ENCODE data around the gene FUZ.

The FUZ gene

DNA sequence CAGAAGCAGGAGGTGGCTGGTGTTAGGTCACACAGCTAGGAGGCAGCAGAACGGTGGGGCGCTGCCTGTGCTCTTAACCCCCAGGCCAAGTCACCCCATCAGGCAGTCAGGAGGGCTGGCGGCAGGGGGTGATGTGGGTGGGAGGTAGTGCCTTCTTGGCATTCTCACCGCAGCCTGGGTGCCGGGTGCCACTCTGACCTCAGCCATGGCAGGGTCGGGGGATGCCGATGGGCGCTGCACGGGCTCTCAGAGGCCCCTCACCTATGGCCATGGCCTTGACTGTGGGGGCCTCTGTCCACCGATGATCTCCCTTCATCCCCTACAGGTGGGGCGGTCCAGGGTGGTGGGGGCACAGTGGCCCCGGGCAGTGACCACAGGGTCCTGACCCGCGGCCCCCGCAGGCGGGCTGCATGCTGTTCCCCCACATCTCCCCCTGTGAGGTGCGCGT lies 43.5 kb upstream of the FUZ start:
- Histone ChIP-seq H3K9me3 (ENCODE audit: control insufficient read depth, insufficient read depth, low read length) (no peaks in the 10 kb centered on the region), H3K27me3 (ENCODE audit: control insufficient read depth, low read length) (no peaks in the 10 kb centered on the region; the same call in 1 of the 2 replicates), H3K36me3 (ENCODE audit: control insufficient read depth, low read length) (peaks cover 78% of the 10 kb centered on the region), H3K4me1 (ENCODE audit: control insufficient read depth, low read length) (peaks cover 24% of the 10 kb centered on the region), H3K79me2 (ENCODE audit: control insufficient read depth, low read length) (peaks cover 33% of the 10 kb centered on the region), H3F3A (ENCODE audit: control insufficient read depth, insufficient read depth) (peaks cover 8% of the 10 kb centered on the region), H3K4me2 (ENCODE audit: low read length) (no peak overlapping the region), H3K27ac (ENCODE audit: low read depth, low read length) (no peak overlapping the region), H4K20me1 (ENCODE audit: control insufficient read depth, insufficient read depth, low read depth, low read length) (peaks cover 13% of the 10 kb centered on the region; the same call in 1 of the 2 replicates), H3K4me3 (ENCODE audit: low read length) (no peak overlapping the region), H3K9me2 (replicated peaks; ENCODE audit: control insufficient read depth, low read length) (no peaks in the 10 kb centered on the region)
- TF ChIP-seq EZH2phosphoT487 (IDR thresholded peaks at IDR 0.05; ENCODE audit: borderline replicate concordance, low read length) (no peak), CTCF (IDR thresholded peaks at IDR 0.05; ENCODE audit: low read depth, low read length, poor library complexity, severe bottlenecking) (no peak)

DNA sequence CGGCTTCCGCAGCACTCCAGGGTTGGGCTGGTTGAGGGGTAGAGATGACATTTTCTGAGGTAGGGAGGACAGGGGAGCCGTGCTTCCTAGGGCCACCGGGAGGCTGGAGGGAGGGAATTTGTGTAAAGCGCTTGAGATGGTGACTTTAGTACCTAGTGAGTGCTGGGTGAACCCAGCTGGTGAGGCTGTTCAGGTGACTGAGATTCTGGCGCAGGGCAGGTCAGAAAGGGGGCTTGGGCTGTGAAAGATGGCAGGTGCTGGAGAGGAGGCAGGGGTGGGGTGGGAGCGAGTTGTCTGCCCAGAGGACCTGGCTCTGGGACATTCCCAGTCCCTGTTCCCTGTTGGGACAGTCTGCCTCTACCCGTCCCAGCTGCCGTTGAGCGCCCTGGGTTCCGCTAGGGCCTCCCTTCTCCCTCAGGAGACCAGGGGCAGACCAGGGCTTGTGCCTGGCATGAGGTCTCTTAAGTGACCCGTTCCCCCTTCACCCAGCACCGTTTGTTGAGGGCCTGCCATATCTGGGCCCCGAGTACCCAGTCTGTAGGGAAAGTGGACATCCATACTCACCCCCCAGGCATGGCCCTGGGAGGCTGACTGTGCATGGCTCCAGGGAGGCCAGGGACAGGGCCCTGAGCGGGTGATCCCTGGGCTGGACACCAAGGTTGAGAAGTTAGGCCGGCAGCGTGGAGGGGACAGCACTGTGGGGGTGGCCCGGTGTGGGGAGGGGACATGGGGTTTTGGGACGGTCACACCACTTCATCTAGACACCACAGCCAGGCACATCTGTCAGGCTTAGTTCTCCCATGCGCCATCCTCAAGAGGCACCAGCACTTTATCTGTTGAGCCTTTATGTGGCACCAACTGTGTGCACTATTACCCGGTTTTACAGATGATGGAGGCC lies 42.8 kb upstream of the FUZ start:
- H3K79me2 ChIP-seq (ENCODE audit: control insufficient read depth, low read length): peaks cover 33% of the 10 kb centered on the region
- peaks cover 24% of the 10 kb centered on the region for H3K4me1 ChIP-seq (ENCODE audit: control insufficient read depth, low read length)
- H3K4me3 ChIP-seq (ENCODE audit: low read length): no peak overlapping the region
- no peak overlapping the region for H3K27ac ChIP-seq (ENCODE audit: low read depth, low read length)
- no peak overlapping the region for H3K4me2 ChIP-seq (ENCODE audit: low read length)
- peaks cover 8% of the 10 kb centered on the region for H3F3A ChIP-seq (ENCODE audit: control insufficient read depth, insufficient read depth)
- no peaks in the 10 kb centered on the region; the same call in 1 of the 2 replicates for H3K27me3 ChIP-seq (ENCODE audit: control insufficient read depth, low read length)
- no peaks in the 10 kb centered on the region for H3K9me2 ChIP-seq (replicated peaks; ENCODE audit: control insufficient read depth, low read length)
- TF ChIP-seq EZH2phosphoT487 (IDR thresholded peaks at IDR 0.05; ENCODE audit: borderline replicate concordance, low read length) (no peak), CTCF (IDR thresholded peaks at IDR 0.05; ENCODE audit: low read depth, low read length, poor library complexity, severe bottlenecking) (no peak)
- H4K20me1 ChIP-seq (ENCODE audit: control insufficient read depth, insufficient read depth, low read depth, low read length): peaks cover 13% of the 10 kb centered on the region; the same call in 1 of the 2 replicates
- H3K9me3 ChIP-seq (ENCODE audit: control insufficient read depth, insufficient read depth, low read length): no peaks in the 10 kb centered on the region
- H3K36me3 ChIP-seq (ENCODE audit: control insufficient read depth, low read length): peaks cover 71% of the 10 kb centered on the region

DNA sequence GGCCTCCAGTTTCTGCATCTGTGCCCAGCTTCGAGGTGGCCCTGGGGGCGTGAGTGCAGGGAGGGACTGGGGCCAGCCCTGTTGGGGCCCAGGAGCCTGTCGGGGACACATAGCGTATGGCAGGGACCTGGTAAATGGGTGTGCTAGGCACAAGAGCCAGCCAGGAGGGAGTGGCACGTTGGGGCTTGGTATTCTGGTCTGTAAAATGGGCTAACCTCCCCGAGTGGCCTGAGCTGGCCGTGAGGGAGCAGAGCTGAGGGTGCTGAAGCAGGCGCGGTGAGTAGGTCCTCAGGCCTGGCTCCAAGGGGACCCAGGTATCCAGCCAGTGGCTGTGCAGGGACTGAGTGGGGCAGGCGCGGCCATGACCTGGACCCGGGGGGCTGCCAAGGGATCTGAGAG lies 42.2 kb upstream of the FUZ start:
- Histone ChIP-seq H3F3A (ENCODE audit: control insufficient read depth, insufficient read depth) (peaks cover 8% of the 10 kb centered on the region), H3K4me1 (ENCODE audit: control insufficient read depth, low read length) (peaks cover 25% of the 10 kb centered on the region), H3K27me3 (ENCODE audit: control insufficient read depth, low read length) (no peaks in the 10 kb centered on the region; the same call in 1 of the 2 replicates), H3K4me2 (ENCODE audit: low read length) (no peak overlapping the region), H3K9me3 (ENCODE audit: control insufficient read depth, insufficient read depth, low read length) (no peaks in the 10 kb centered on the region), H4K20me1 (ENCODE audit: control insufficient read depth, insufficient read depth, low read depth, low read length) (peaks cover 13% of the 10 kb centered on the region; the same call in 1 of the 2 replicates), H3K36me3 (ENCODE audit: control insufficient read depth, low read length) (peaks cover 65% of the 10 kb centered on the region), H3K9me2 (replicated peaks; ENCODE audit: control insufficient read depth, low read length) (no peaks in the 10 kb centered on the region), H3K27ac (ENCODE audit: low read depth, low read length) (no peak overlapping the region), H3K4me3 (ENCODE audit: low read length) (no peak overlapping the region), H3K79me2 (ENCODE audit: control insufficient read depth, low read length) (peaks cover 33% of the 10 kb centered on the region)
- TF ChIP-seq CTCF (IDR thresholded peaks at IDR 0.05; ENCODE audit: low read depth, low read length, poor library complexity, severe bottlenecking): no peak
- TF ChIP-seq EZH2phosphoT487 (IDR thresholded peaks at IDR 0.05; ENCODE audit: borderline replicate concordance, low read length): no peak

All from DOHH2 (cell line).